Mucosa of stomach (tissue), 1 donor: ENCODE measurements around the gene TRIAP1.
A peak's percentile ranks its signal among the peaks of the same experiment; 100 is the strongest.
"Not testable (repeated sequence)": the region's sequence is repeated elsewhere in the genome, so short reads cannot be mapped to it uniquely, and the experiment has no call there.

Experiments
- H3K27me3 ChIP-seq: one replicate; pipeline ENCODE4 v1.7.0; 2013; ENCODE audit warnings: mild to moderate bottlenecking, low read length; ENCODE audit not compliant: control insufficient read depth, insufficient read depth
- H3K36me3 ChIP-seq: one replicate; pipeline ENCODE4 v1.7.0; 2013; ENCODE audit warnings: low read length; ENCODE audit not compliant: control insufficient read depth, insufficient read depth
- H3K4me1 ChIP-seq: one replicate; pipeline ENCODE4 v1.7.0; 2013; ENCODE audit warnings: mild to moderate bottlenecking, low read length; ENCODE audit not compliant: control insufficient read depth, insufficient read depth
- H3K4me3 ChIP-seq: one replicate; pipeline ENCODE4 v1.7.0; 2013; ENCODE audit warnings: low read length
- H3K9ac ChIP-seq: one replicate; pipeline ENCODE4 v1.7.0; 2013; ENCODE audit warnings: mild to moderate bottlenecking, low read length, moderate library complexity
- H3K9me3 ChIP-seq: one replicate; pipeline ENCODE4 v1.7.0; 2013; ENCODE audit warnings: mild to moderate bottlenecking, low read length, moderate library complexity; ENCODE audit not compliant: control insufficient read depth
- donor health status: Pancreatic carcinoma.

TRIAP1 gene

DNA sequence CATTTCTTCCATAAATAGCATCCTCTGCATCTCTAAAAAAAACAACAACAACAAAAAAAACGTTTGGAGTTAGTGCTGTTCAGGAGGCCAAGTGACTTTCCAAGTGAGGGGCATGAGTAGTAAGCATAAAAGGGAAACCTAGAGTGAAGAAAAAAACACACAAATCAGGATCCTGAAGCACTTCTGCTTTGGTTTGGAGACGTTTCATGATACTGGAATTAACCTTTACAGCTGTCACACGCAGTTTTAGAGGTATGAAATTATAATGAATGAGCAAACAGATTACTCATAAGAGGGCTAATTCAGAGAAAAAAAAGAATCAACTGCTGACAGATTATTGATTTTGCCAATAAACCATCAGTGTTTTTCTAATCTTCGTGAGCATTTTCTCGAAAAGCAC is 19.6 kb upstream of the TRIAP1 start:
- no peaks in the 10 kb centered on the region for H3K27me3 ChIP-seq
- no peak overlapping the region for H3K9ac ChIP-seq
- H3K4me3 ChIP-seq: no peak overlapping the region
- peaks cover 11% of the 10 kb centered on the region for H3K36me3 ChIP-seq
- no peaks in the 10 kb centered on the region for H3K9me3 ChIP-seq
- H3K4me1 ChIP-seq: peaks cover 5% of the 10 kb centered on the region

DNA sequence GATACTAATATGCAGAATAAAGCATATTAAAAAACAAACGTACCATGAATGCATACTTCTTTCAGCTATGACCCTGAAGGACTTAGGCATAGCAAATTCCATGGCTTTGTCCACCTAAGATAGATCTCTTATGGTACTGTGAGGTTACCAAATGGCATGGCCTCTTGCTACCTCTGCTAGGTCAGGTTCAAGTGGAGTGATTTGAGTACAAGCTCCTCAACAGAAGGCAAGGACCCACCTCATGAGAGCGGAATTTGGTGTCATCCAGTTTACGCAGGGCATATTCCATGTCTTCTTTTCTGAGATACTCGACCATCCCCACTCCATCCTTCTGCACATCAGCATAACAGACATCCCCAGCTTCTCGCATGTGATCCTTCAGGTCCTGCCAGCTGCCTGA is 17.5 kb upstream of the TRIAP1 start:
- H3K27me3 ChIP-seq: no peaks in the 10 kb centered on the region
- H3K9ac ChIP-seq: no peak overlapping the region
- peaks cover 5% of the 10 kb centered on the region for H3K4me1 ChIP-seq
- H3K9me3 ChIP-seq: no peaks in the 10 kb centered on the region
- H3K4me3 ChIP-seq: no peak overlapping the region
- H3K36me3 ChIP-seq: peaks cover 11% of the 10 kb centered on the region

DNA sequence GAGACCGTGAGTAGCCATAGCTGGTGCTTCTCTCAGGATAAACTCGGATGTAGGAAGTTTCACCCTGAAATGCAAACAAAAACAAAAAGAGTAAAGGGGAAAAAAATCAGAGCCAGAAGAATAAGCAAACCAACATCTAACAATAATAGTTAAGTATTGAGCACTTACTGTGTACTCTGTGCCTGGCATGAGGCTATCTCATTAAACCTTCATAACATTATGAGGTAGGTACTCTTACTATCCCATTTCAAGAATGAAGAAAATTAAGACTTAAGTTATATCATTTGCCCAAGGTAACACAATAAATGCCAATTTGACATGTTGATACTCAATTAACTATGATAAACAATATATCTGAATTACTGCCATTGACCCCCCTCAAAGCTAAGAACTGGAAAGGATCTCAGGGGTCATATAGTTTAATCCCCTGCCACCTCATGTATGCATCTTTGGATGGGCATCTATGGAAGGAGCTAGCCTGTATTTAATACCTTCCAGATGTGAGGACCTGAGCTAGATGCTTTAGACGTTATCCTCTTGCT is 16.0 kb upstream of the TRIAP1 start:
- peaks cover 5% of the 10 kb centered on the region for H3K4me1 ChIP-seq
- H3K4me3 ChIP-seq: no peak overlapping the region
- no peaks in the 10 kb centered on the region for H3K9me3 ChIP-seq
- no peak overlapping the region for H3K9ac ChIP-seq
- no peaks in the 10 kb centered on the region for H3K27me3 ChIP-seq
- peaks cover 13% of the 10 kb centered on the region for H3K36me3 ChIP-seq

DNA sequence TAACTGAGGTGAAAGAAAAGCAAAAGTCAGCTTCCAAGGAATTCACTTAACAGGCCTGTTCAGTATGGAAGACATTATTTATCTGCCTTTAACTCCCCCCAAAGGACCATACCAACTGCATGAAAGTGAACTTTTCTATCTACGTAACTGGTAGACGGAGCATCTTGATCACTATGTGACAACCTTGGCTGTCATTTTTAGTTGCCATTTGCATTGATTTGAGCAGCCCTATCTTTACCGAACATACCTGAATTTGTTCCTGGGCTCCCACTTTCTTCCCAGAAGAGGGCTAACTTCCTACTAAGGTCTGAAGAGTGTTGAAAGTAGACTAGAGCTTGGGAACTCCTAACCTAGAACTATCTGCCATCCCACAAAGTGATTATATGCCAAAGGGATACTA is 14.0 kb upstream of the TRIAP1 start:
- H3K9me3 ChIP-seq: no peaks in the 10 kb centered on the region
- no peaks in the 10 kb centered on the region for H3K4me1 ChIP-seq
- no peak overlapping the region for H3K4me3 ChIP-seq
- no peak overlapping the region for H3K9ac ChIP-seq
- no peaks in the 10 kb centered on the region for H3K27me3 ChIP-seq
- peaks cover 24% of the 10 kb centered on the region for H3K36me3 ChIP-seq

DNA sequence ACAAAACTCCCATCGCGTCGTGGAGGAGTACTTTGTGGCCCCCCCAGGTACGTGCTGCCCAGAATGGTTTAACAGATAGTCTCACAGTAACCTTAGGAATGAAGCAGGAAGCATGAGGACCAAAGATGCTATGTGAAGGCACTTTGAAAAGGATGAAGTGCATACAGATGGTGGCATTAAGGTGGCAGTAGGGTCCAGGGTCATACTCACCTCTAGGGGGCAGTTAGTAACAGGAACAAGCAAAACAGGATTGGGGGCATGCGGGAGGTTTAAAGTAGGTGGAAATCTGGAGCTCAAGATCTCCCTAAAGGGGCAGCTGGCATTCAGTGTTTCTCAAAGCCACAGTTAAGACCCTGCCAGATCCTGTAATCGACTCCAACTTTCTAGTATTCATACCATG is 10.9 kb upstream of the TRIAP1 start:
- Histone ChIP-seq H3K9me3 (no peaks in the 10 kb centered on the region), H3K4me3 (no peak overlapping the region), H3K27me3 (no peaks in the 10 kb centered on the region), H3K36me3 (peaks cover 13% of the 10 kb centered on the region), H3K9ac (no peak overlapping the region), H3K4me1 (peaks cover 14% of the 10 kb centered on the region)

DNA sequence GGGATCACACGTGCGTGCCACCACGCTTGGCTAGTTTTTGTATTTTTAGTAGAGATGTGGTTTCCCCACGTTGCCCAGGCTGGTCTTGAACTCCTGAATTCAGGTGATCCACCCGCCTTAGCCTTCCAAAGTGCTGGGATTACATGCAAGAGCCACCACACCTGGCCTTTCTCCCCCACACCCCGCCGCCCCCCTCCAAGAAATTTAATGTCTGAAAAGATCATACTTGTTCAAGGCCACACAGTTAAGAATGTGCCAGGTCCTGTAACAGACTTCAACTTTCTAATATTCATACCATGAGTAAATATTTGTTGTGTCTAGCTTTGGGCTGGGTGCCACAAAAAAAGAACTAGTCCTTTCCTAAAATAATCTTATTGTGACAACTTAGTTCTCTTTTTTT is 9.1 kb upstream of the TRIAP1 start:
- no peak overlapping the region for H3K4me3 ChIP-seq
- no peak overlapping the region for H3K9ac ChIP-seq
- peaks cover 13% of the 10 kb centered on the region for H3K36me3 ChIP-seq
- no peaks in the 10 kb centered on the region for H3K27me3 ChIP-seq
- peaks cover 14% of the 10 kb centered on the region for H3K4me1 ChIP-seq
- H3K9me3 ChIP-seq: no peaks in the 10 kb centered on the region

DNA sequence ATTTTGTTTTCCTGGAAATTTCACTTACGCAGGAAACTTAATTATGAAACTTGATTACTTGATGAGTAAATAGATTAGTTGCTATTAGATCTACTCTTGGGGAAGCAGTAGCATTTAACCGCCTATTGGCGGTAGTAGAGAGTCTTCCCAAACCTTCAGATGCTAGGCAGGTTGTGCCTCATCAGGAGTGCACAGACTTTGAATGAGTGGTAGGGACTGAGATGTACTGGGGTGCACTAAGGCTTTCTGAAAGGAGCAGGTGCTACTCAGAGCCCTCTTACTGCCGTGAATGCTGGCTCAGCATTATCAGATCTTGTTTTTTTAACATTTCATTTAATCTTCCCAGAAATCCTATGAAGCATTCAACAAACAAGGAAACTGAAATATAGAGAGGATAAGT is 7.8 kb upstream of the TRIAP1 start:
- H3K9me3 ChIP-seq: no peaks in the 10 kb centered on the region
- H3K36me3 ChIP-seq: peaks cover 13% of the 10 kb centered on the region
- H3K4me3 ChIP-seq: no peak overlapping the region
- H3K4me1 ChIP-seq: peaks cover 14% of the 10 kb centered on the region
- no peaks in the 10 kb centered on the region for H3K27me3 ChIP-seq
- no peak overlapping the region for H3K9ac ChIP-seq

DNA sequence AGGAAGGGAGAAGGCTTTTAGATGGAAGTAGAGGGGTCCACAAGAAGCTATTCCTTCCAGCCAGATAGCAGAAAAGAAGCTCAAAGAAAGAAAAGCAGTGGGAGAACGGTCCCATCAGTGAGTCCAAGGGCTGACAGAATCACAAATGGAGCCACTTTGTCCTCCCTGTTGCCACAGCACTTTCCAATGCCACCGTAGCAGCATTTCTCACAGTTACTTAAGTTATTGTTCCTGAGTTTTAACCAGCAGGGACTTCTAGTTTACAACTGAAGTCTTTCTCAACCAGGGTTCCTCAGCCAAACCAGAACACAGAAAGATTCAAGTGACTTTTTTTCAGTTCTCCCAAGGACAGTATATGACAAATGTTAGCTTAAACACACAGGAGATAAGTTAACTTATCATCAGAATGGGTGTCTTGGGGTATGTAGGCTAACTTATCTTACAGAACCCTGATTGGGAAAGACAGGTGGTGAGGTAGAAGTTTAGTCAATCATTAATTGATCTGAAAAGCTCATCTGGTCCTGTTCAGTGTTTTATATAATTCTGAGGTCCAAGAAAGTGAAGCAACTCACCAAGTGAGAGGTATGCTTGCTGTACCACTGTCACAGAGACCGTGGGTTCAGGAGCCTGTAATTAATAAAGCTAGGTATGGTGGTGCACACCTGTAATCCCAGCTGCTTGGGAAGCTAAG is 7.0 kb upstream of the TRIAP1 start:
- Histone ChIP-seq H3K4me1 (peaks cover 14% of the 10 kb centered on the region), H3K27me3 (no peaks in the 10 kb centered on the region), H3K4me3 (no peak overlapping the region), H3K36me3 (peaks cover 13% of the 10 kb centered on the region), H3K9me3 (no peaks in the 10 kb centered on the region), H3K9ac (no peak overlapping the region)

DNA sequence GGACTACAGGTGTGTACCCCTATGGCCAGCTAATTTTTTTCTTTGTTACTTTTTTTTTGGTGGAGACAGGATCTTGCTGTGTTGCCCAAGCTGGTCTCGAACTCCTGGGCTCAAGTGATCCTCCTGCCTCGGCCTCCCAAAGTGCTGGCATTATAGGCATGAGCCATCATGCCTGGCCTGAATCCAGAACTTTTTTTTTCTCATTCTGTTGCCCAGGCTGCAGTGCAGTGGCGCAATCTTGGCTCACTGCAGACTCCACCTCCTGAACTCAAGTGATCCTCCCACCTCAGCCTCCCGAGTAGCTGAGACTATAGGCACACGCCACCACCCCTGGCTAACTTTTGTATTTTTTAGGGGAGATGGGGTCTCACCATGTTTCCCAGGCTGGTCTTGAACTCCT is 6.3 kb upstream of the TRIAP1 start:
- Histone ChIP-seq H3K36me3 (peaks cover 13% of the 10 kb centered on the region), H3K4me1 (peaks cover 18% of the 10 kb centered on the region)
- H3K27me3 ChIP-seq, H3K4me3 ChIP-seq, H3K9me3 ChIP-seq, H3K9ac ChIP-seq: not testable (repeated sequence)

DNA sequence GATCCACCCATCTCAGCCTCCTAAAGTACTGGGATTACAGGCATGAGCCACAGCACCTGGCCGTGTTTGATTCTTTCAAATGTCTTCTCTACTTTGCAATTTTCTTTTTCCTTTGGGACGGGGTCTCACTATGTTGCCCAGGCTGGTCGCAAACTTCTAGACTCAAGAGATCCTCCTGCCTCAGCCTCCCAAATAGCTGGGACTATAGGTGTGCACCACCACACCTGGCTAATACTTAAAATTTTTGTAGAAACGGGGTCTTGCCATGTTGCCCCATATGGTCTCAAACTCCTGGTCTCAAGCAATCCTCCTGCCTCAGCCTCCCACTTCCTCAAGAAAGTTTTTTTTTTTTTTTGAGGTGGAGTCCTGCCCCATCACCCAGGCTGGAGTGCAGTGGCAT is 1.8 kb upstream of the TRIAP1 start:
- Histone ChIP-seq H3K27me3 (no peaks in the 10 kb centered on the region), H3K4me1 (peaks cover 24% of the 10 kb centered on the region), H3K36me3 (no peaks in the 10 kb centered on the region), H3K9me3 (no peaks in the 10 kb centered on the region), H3K4me3 (no peak overlapping the region), H3K9ac (peak overlapping the region; percentile 31)

DNA sequence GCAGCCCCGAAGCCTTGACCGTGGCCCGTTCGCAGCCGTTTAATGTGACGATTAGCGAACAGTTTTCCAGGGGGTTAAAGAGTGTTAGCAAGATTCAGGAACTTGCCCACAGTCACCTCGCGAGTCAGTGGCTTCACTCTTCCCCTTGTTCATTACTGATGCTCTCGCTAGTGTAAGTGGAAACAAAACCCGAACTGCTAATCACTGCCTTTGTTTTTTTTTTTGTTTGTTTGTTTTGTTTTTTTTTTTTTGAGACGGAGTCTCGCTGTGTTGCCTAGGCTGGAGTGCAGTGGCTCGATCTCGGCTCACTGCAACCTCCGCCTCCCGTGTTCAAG is 627 bp upstream of the TRIAP1 start:
- not testable (repeated sequence) for H3K27me3 ChIP-seq, H3K9me3 ChIP-seq, H3K36me3 ChIP-seq
- Histone ChIP-seq H3K4me3 (peak overlapping the region; percentile 99), H3K9ac (peak overlapping the region; percentile 93), H3K4me1 (peaks cover 18% of the 10 kb centered on the region)

DNA sequence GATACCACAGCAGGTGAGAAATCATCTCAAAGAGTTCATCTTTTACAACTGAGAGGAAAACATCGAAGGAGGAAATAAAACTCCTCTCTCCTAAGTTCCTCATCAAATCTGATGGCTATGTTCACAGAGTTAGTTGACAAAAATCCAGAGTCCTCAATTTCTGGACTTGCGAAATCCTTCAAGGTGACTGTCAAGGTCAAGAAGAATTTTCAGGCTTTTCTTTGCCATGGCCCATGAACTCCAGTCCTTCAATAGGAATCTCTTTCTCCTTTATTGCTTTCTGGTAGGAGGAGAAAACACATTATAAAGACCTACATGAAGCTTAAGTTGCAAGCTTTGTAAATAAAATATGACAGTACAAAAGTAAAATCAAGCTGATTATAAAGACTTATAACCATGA is 1.5 kb downstream of the TRIAP1 start:
- no peaks in the 10 kb centered on the region for H3K36me3 ChIP-seq
- H3K9me3 ChIP-seq: no peaks in the 10 kb centered on the region
- peaks cover 22% of the 10 kb centered on the region for H3K4me1 ChIP-seq
- H3K4me3 ChIP-seq: no peak overlapping the region
- no peaks in the 10 kb centered on the region for H3K27me3 ChIP-seq
- no peak overlapping the region for H3K9ac ChIP-seq
